GM18511 (cell line): ENCODE measurements around the gene AUTS2.

Source experiments
- ATAC-seq: cut with Tn5 transposase; IDR thresholded peaks from one replicate; pipeline ENCODE4 v1.9.1; 2021; ENCODE audit warnings: mild to moderate bottlenecking, moderate library complexity; ENCODE audit not compliant: unreplicated experiment

Gene AUTS2

GRCh38 chr7:70044064-70044463 lies 445.8 kb downstream of the AUTS2 start:
- no peak for ATAC-seq

DNA sequence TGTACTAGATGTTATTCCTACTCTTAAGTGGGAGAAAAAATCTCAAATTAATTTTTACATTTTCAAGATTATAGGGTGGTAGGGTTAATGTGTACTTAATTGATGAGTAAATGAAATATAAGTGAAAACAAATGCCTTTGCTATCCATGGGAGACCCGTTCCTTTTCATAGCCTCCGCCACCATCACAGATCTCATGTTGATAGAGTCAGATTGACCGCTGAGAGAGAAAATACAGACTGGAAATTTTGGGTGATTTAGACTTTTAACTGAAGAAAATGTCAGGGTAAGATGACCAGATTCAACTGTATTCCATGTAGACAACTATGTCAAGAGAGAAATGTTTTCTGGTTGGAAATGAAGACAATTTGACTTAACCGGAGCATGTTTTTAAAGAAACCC lies 446.2 kb downstream of the AUTS2 start:
- ATAC-seq = no peak

GRCh38 chr7:70044981-70045380 lies 446.7 kb downstream of the AUTS2 start:
- no peak for ATAC-seq

DNA sequence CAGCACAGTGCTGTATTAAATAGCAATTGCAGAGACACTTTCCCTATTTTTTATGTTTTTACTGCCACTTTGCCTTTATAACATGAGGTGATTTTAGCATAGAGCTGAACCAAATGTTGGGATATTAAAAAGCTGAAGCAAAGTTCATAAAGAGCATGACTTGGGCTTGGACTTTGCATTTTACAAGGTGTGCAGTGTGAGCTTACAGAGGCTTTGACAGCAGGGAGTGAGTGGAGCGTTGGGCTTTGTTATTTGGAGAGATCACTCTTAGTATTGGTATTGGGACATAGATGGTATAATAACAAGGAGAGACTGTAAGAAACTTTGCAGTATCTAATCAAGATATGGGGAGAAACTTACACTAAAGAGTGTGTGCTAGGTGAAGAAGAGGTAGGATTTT lies 449.1 kb downstream of the AUTS2 start:
- ATAC-seq = no peak

DNA sequence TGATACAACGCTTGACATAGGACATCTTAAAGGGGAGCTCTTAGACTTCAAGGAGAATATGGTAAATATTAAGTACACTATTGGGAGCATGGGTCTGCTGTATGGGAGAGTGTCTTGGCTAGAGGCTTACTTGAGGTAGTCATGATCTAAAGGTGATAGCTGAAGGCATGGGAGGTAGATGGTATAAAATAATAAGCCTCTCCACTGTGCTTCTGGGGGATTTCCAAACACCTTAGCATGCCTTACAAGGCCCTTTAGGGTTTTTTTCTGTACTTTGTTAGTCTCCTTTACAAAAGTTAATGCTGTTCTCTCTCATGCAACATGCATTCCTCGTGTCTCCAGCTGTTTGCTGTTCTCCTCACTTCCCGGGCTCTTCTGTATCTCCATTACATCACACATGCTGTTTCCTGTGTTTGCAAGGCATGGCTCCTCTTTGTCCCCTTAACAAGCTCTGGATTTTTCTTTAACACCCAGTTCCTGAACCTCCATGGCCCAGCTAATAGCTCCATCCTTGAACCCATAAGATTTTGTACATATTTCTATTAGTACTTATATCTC lies 449.7 kb downstream of the AUTS2 start:
- no peak for ATAC-seq

DNA sequence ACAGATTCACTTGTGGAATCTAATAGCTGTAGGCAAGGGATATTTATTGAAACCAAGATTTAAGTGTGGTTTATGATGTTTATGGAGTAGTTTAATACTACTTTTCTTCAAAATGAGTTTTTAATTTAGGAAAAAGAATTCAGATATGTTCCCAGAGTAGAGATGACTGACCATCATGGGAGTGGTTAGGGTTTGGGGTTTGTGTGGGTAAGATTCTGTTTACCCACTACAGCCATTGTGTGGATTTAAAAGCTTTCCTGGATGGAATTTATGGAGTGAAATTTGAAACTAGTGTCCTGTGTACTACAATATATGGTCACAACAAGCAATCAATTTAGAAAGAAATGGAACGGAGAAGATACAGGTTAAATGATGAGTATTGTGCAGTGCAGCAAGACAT lies 453.5 kb downstream of the AUTS2 start:
- no peak for ATAC-seq

DNA sequence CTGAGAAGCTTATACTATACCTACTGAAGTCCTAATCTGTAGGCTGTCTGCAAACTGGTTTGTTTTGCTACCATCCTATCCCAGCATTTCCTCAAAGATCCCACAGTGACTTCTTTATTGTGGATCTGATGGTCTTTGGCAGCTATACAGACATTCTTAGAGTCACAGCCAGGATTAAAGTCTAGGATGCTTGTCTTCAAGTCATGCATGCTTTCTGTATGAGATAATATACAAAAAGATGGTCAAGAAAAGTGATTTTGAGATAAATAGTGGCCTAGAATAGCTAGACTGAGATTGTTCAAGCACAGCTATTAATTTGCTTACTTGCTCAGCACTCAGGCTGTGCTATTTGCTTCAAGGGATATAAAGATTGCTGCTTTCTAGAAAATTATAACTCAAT lies 454.4 kb downstream of the AUTS2 start:
- ATAC-seq = no peak

DNA sequence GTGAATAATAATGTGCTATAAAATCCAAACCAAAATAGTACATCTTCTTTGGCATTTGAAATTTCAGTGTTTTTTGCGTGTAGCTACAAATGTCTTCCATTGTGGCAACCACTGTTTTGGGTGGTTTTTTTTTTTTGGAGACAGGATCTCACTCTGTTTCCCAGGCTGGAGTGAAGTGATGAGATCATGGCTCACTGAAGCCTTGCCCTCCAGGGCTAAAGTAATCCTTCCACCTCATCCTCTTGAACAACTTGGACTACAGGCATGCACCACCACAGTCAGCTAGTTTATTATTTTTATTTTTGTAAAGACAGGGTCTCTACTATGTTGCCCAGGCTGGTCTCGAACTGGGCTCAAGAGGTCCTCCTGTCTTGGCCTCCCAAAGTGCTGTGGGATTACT lies 455.1 kb downstream of the AUTS2 start:
- ATAC-seq = no peak

- no peak for ATAC-seq
Measured at GRCh38 chr7:70053989-70054388, 455.7 kb downstream of the AUTS2 start.

DNA sequence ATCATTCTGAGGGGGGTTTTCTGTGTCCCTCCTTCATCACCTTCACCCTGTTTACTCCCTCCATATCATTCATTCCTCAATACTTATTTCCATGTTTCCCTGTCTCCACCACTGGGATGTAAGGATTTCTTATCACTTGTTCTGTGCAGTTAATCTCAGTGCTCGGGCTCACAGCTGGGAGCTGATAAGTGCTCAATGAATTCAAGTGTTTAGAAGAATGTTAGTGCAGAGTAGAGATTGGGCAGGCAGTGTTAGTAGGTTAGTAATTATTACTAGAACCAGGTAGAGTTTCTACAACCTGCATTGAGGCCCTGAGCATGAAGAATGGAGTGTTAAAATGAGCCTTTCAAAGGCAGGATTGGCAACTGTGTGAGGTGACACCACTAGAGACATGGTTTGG lies 458.1 kb downstream of the AUTS2 start:
- no peak for ATAC-seq

DNA sequence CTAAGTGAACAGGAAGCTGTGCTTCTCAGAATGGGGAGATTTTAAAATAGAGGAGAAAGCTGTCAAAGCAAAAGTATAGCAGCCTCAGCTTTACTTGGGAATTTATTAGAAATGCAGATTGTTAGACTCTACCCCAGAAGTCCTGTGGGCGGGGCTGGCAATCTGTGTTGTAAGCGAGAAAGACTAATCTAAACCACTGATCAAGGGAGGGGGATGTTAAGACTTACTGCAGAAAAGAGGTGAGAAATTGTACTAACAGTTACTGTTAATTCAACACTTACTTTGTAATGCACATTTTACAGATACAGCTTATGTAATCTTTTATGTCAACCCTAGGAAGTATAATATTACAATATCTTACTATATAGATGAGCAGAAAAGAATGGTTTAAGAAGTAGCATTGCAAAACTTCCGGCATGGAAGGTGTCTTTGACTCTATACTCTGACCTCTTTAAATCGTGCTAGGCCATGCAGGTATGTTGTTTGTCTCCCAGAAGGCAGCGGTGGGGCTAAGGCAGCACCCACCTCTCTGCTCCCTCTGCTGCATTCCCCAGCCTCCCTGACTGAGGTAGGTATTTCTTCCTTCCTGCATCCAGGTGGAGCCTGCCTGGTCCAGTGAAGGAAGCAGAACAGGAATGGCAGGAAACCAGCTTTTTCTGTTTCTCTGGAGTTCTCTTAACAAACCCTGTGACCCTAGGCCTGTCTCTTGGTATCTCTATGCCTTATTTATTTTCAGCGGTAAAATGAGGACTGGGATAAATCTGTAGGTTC lies 462.2 kb downstream of the AUTS2 start:
- no peak for ATAC-seq

- ATAC-seq = no peak
Measured at GRCh38 chr7:70063371-70063770, 465.1 kb downstream of the AUTS2 start.

- no peak for ATAC-seq
Measured at GRCh38 chr7:70063927-70064326, 465.7 kb downstream of the AUTS2 start.

DNA sequence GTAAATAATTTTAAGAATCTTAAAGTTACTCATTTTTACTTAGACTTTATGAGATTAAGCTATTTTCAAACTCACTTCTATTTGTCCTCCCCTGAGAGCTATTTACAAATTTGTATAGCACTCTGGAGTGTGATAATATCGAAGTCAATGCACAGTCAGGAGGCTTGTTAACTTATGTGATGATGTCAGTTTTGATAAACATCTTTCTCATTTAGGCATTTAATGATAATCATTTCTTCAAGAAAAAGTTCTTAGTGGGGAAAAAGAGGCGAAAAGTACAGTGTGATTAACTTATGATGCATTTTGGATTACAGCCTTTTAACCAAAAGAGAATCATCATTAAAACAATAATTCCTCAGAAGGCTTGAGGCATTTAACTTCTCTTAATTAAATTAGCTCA lies 468.6 kb downstream of the AUTS2 start:
- no peak for ATAC-seq

- ATAC-seq = no peak
Measured at GRCh38 chr7:70068531-70068930, 470.3 kb downstream of the AUTS2 start.

- no peak for ATAC-seq
Measured at GRCh38 chr7:70069977-70070376, 471.7 kb downstream of the AUTS2 start.

DNA sequence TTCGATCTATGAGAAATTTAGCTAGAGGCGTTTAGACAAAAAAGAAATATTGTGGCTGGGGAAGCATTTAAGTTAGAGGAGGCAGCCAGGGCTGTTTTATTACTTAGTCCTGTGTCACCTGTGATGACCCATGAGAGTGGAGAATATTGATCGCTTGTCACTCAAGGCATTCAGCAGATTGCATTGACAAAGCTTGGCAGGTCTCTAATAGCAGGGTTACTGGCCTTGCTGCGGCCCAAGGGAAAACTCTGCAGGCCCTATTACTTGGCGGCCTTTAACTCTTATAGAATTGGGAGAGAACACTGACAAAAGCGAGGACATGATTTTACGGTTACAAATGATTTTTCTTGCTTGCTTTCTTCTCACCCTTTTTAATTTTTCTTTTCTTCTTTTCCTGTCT lies 473.5 kb downstream of the AUTS2 start:
- ATAC-seq = no peak

- no peak for ATAC-seq
Measured at GRCh38 chr7:70072220-70072619, 473.9 kb downstream of the AUTS2 start.

DNA sequence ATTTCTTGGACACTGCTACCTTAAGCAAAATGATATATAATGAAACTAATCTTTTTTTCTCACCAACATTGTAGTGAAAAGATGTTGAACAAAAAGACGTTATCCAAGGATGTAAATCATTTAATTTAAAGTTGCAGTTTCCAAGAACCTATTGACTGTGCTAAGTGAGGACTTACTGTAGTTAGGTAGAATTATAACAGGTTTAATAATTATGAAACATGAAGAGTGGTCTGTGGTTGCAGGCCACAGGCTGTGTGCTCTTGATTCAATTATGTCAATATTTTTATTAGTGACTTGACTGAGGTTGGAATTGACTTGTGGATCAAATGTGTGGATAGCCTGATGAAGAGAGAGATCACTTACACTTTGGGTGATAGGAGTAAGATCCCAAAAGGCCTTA lies 478.1 kb downstream of the AUTS2 start:
- no peak for ATAC-seq

DNA sequence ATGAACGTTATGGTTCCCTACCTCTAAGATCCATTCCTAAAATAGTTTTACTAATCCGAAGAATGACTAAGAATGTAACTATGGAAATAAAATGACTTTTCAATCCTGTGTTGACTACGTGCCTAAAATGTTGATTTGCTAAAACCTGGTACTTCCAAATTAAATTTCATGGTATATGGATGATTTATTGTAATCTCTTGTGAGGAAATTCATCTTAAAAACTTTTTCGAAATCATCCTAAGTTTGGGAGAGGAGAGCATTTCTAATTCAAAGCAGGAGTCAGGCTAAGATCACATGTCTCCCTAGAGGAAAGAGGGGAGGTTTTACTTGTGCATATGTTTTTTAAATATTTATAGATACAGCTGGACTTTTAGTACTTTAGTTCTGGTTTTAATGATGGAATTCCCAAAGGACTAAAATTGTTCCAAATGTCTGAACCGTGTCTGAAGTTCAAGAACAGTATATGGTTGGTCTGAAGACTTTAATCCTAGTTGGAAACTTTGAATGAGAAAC lies 483.9 kb downstream of the AUTS2 start:
- no peak for ATAC-seq

DNA sequence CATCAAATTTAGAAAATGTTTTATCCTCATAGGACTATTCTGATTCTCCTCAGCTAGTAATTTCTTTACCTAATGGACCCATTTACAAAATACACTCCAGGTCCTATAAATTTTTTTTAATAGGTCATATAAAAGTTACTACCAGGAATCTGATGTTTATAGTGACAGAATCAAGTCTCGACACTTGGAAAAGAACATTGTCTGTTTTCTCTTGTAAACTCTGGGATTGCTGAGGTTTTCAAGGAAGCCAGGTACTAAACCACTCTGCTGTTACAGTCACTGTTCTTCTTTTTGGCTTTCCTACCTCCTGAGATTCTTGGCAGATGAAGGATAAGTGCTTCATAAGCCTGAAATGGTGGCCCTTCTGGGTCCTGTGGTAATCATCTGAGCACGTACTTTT lies 493.1 kb downstream of the AUTS2 start:
- no peak for ATAC-seq

DNA sequence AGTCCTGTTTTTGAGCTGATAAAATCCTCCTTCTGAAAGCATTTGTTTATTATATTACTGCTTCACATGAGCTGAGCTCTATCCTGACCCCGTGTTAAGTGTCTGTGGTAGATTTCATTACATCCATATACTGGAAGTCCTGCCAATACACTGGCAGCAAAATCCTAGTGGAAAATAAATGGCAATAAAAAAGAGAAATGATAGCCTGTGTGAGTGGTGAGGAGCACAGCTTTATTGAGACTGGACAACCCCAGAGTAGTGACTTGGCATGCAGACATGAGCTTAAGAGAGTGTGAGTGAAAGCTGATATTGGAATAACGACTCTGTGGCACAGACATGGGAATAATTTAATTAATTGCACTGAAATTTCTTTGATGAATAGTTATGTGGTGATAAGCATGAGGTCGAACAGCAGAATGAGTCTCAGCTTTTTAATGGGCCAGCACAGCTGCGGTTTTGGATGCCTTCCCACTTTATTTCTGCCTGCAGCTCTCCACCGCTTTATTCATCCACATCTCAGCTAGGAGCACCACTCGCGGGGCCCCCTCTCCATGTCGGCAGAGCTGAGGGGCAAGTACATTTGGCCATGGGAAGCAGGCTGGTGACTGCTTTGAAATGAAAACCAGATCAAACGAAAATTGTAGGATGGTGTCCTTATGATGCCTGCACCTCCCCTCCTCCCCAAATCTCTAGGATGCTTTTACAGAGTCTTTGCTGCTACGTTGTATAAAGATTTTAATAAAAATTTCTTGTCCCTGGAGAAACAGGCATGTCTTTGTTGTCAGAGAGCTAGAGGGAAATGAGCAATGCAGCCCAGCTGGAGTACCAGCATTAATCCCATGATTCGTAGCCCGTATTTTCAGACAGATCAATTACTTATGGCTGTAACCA lies 494.3 kb downstream of the AUTS2 start:
- no peak for ATAC-seq
